Stimulated activated memory B cell treated with anti-CD40 and anti-IgM and Interleukin-4, amounts not matched to agents 10 μg/mL and 1 μg/mL and 100 μg/mL, for 72 hours (primary cell): ENCODE measurements around the gene ZP1.
A peak's percentile ranks its signal among the peaks of the same experiment; 100 is the strongest.
"Not testable (repeated sequence)": the region's sequence is repeated elsewhere in the genome, so short reads cannot be mapped to it uniquely, and the experiment has no call there.

ENCODE experiments used
- ATAC-seq: fragments of 150-1000 bp; cut with Tn5 transposase; 2 replicates; pipeline ENCODE4 v1.10.0; 2021
- H3K27ac Mint-ChIP-seq: one replicate; pipeline ENCODE4 v1.8.0; 2022; ENCODE audit warnings: mild to moderate bottlenecking, mixed read lengths
- H3K27me3 Mint-ChIP-seq: one replicate; pipeline ENCODE4 v1.8.0; 2022; ENCODE audit warnings: mixed read lengths
- H3K36me3 Mint-ChIP-seq: one replicate; pipeline ENCODE4 v1.8.0; 2022; ENCODE audit warnings: mixed read lengths
- H3K4me1 Mint-ChIP-seq: one replicate; pipeline ENCODE4 v1.8.0; 2022; ENCODE audit warnings: mixed read lengths
- H3K4me3 Mint-ChIP-seq: one replicate; pipeline ENCODE4 v1.8.0; 2022; ENCODE audit warnings: mild to moderate bottlenecking, moderate library complexity, mixed read lengths
- H3K9me3 Mint-ChIP-seq: one replicate; pipeline ENCODE4 v1.8.0; 2022; ENCODE audit warnings: mixed read lengths

The ZP1 gene

DNA sequence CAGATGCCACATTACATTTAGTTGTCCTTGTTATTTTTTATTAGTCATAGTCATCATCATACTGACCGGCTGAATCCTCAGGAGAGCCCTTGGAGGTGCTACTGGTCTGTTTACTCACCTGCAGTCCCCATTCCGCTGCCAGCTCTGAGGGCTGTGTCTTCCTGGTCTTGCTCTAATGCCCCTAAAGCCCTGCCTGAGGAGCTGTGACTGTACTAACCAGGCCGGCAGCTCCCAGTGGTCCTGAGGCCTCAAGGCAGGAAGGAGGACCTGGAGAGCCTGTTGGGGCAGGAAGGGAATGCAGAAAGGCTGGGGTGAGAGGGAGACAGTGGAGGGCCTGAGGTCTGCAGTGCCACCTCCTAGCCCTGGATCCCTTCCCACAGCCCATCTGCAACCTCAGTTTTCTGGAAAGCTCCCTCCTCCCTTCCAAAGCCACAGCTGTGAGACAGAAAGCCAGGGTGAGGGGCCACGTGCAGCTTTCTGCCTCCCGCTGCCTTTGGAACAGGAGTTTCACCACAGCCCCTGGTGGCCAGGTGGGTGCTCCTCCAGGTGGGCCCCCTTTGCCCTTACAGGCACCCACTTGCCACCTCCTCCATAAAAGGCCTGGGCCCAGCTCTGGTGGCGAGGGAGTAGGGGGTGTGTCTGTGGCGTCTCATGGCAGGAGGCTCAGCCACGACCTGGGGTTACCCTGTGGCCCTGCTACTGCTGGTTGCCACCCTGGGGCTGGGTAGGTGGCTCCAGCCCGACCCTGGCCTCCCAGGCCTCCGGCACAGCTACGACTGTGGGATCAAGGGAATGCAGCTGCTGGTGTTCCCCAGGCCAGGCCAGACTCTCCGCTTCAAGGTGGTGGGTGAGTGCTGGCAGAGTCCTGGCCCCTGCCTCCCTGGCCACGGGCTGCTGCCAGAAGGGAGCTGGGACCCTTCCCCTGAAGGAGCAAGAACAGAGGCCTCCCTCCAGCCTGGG is at the start of gene ZP1:
Gene ZP1, plus strand, starts transcription at position 632 of the 960 bp plus-strand sequence. Its CDS starts 20 bp downstream, at position 652.
- Mint-ChIP-seq H3K27ac (no peak within 1 kb of the TSS), H3K36me3 (no peaks in the 10 kb centered on the region), H3K27me3 (peaks cover 25% of the 10 kb centered on the region), H3K4me1 (no peaks in the 10 kb centered on the region), H3K4me3 (no peak within 1 kb of the TSS), H3K9me3 (no peaks in the 10 kb centered on the region)
- peak; percentile 42 for ATAC-seq

GRCh38 chr11:60818057-60818456 is 49.3 kb upstream of the ZP1 start:
- Mint-ChIP-seq H3K27ac (no peak overlapping the region), H3K4me1 (peaks cover 10% of the 10 kb centered on the region)
- no peak for ATAC-seq

GRCh38 chr11:60821827-60822599 is 45.3 kb upstream of the ZP1 start:
- peaks cover 17% of the 10 kb centered on the region for H3K27me3 Mint-ChIP-seq
- no peaks in the 10 kb centered on the region for H3K36me3 Mint-ChIP-seq
- no peaks in the 10 kb centered on the region for H3K9me3 Mint-ChIP-seq
- no peak overlapping the region for H3K27ac Mint-ChIP-seq
- no peak overlapping the region for H3K4me3 Mint-ChIP-seq
- H3K4me1 Mint-ChIP-seq: peaks cover 10% of the 10 kb centered on the region
- peak; percentile 46 for ATAC-seq

More at GRCh38 chr11:60818057-60818456, 49.3 kb upstream of the ZP1 start:
- Mint-ChIP-seq H3K4me3 (no peak overlapping the region), H3K36me3 (no peaks in the 10 kb centered on the region), H3K9me3 (peaks cover 4% of the 10 kb centered on the region), H3K27me3 (peaks cover 17% of the 10 kb centered on the region)

DNA sequence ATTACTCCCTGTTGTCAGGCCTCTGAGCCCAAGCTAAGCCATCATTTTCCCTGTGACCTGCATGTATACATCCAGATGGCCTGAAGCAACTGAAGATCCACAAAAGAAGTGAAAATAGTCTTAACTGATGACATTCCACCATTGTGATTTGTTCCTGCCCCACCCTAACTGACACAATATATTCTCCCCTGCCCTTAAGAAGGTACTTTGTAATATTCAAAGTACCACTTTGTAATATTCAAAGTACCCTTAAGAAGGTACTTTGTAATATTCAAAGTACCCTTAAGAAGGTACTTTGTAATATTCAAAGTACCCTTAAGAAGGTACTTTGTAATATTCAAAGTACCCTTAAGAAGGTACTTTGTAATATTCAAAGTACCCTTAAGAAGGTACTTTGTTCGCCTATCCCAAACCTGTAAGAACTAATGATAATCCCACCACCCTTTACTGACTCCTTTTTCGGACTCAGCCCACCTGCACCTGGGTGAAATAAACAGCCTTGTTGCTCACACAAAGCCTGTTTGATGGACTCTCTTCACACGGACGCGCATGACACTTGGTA is 43.5 kb upstream of the ZP1 start:
- not testable (repeated sequence) for ATAC-seq, H3K36me3 Mint-ChIP-seq, H3K27ac Mint-ChIP-seq, H3K4me3 Mint-ChIP-seq, H3K4me1 Mint-ChIP-seq, H3K9me3 Mint-ChIP-seq
- peaks cover 17% of the 10 kb centered on the region for H3K27me3 Mint-ChIP-seq

- H3K4me3 Mint-ChIP-seq: no peak overlapping the region
- no peaks in the 10 kb centered on the region for H3K36me3 Mint-ChIP-seq
- ATAC-seq: no peak
- peaks cover 10% of the 10 kb centered on the region for H3K4me1 Mint-ChIP-seq
- peaks cover 17% of the 10 kb centered on the region for H3K27me3 Mint-ChIP-seq
- H3K27ac Mint-ChIP-seq: no peak overlapping the region
- H3K9me3 Mint-ChIP-seq: no peaks in the 10 kb centered on the region
These were observed 42.2 kb upstream of the ZP1 start for GRCh38 chr11:60825118-60825517.

- no peak overlapping the region for H3K4me3 Mint-ChIP-seq
- H3K27me3 Mint-ChIP-seq: peaks cover 17% of the 10 kb centered on the region
- no peaks in the 10 kb centered on the region for H3K36me3 Mint-ChIP-seq
- no peak overlapping the region for H3K27ac Mint-ChIP-seq
- H3K4me1 Mint-ChIP-seq: peaks cover 10% of the 10 kb centered on the region
- no peaks in the 10 kb centered on the region for H3K9me3 Mint-ChIP-seq
- no peak for ATAC-seq
These were observed 41.6 kb upstream of the ZP1 start for GRCh38 chr11:60825790-60826189.

DNA sequence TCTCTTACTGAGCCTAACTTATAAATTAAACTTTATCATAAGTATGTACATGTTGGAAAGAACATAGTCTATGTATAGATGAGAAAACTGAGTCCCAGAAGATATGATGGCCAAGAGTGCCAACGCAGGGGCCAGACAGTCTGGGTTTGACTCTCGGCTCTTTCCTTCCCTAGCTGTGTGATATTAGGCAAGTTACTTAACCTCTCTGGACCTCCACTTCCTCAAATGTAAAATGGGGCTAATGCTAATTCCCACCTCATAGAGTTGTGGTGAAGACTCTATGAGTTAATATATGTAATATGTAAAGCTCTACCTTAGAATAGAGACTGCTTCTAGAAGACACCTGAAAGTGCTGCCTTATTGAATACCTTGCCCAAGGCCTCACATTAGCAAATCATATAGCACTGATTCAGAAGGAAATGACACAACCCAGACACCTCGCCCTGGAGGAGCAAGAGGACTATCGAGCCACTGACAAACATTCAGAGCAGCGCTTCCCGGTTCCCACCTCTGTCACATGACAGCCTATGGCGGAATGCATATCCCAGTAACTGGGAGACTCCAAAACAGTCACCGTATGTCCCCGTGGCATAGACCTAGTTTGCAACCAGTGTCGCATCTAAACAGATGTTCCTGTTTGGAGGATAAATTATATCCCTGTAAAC is 36.7 kb upstream of the ZP1 start:
- peak; percentile 57 for ATAC-seq
- Mint-ChIP-seq H3K36me3 (no peaks in the 10 kb centered on the region), H3K27ac (no peak overlapping the region), H3K4me1 (peaks cover 8% of the 10 kb centered on the region), H3K27me3 (no peaks in the 10 kb centered on the region), H3K4me3 (peak overlapping the region; percentile 24), H3K9me3 (no peaks in the 10 kb centered on the region)

DNA sequence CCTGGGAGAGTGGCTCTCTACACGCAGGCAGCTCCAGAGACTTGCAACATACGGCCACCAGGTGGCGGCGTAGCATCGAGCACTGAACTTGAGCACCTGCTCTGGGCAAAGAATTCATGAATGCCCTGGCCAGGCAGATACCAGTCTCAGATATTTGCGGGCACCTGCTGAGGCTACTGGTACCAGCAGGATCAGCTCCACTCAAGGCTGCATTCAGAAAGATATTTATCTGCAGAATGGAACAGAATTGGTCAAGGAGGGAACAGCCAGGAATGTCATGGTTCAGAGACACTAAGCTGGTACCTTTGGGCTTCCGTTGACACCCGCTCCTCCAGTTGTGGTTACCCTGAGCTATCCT is 36.2 kb upstream of the ZP1 start:
- Mint-ChIP-seq H3K4me1 (peaks cover 9% of the 10 kb centered on the region), H3K36me3 (no peaks in the 10 kb centered on the region), H3K4me3 (peak overlapping the region; percentile 24), H3K27ac (no peak overlapping the region), H3K27me3 (no peaks in the 10 kb centered on the region), H3K9me3 (no peaks in the 10 kb centered on the region)
- ATAC-seq: peak; percentile 88

- H3K9me3 Mint-ChIP-seq: no peaks in the 10 kb centered on the region
- no peaks in the 10 kb centered on the region for H3K27me3 Mint-ChIP-seq
- H3K4me3 Mint-ChIP-seq: no peak overlapping the region
- no peak for ATAC-seq
- peaks cover 9% of the 10 kb centered on the region for H3K4me1 Mint-ChIP-seq
- H3K36me3 Mint-ChIP-seq: no peaks in the 10 kb centered on the region
- no peak overlapping the region for H3K27ac Mint-ChIP-seq
These were observed 35.8 kb upstream of the ZP1 start for GRCh38 chr11:60831501-60832079.

- ATAC-seq: no peak
- Mint-ChIP-seq H3K27ac (no peak overlapping the region), H3K9me3 (no peaks in the 10 kb centered on the region), H3K27me3 (no peaks in the 10 kb centered on the region), H3K36me3 (no peaks in the 10 kb centered on the region), H3K4me3 (no peak overlapping the region), H3K4me1 (peaks cover 9% of the 10 kb centered on the region)
These were observed 32.4 kb upstream of the ZP1 start for GRCh38 chr11:60834742-60835533.

- ATAC-seq: no peak
- Mint-ChIP-seq H3K27me3 (no peaks in the 10 kb centered on the region), H3K36me3 (no peaks in the 10 kb centered on the region), H3K27ac (no peak overlapping the region), H3K4me1 (peaks cover 9% of the 10 kb centered on the region), H3K9me3 (no peaks in the 10 kb centered on the region), H3K4me3 (no peak overlapping the region)
These were observed 31.9 kb upstream of the ZP1 start for GRCh38 chr11:60835534-60835846.

DNA sequence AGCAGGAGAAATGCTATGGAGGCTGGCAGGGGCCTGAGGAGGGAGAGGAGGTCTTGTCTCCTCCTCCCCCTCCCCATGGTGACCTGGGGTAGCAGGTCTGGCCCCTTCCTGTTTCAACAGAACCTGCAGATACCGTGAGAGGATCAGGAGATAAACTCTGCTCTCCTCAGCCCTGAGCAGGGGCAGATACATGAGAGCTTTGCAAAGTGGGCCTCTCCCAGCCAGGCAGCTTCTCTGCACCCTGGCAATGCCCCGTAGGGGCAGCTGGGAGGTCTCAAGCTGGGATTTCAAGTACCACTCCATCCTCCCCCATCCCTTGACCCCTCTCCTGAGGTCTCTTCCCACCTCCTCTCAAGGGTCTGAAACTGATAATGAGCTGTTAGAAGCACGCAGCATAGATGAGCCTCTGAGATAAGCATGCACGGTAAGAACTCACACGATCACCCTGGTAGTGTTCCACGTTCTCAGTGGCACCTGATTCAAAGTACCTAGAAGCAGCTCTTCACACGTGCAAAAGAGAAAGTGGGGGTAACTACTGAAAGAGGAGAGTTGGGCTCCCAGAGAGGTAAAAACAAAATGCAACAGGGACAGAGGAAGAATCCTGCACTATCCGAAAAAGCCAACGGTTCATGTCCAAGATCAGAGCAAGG is 30.4 kb upstream of the ZP1 start:
- H3K9me3 Mint-ChIP-seq: no peaks in the 10 kb centered on the region
- no peaks in the 10 kb centered on the region for H3K36me3 Mint-ChIP-seq
- ATAC-seq: no peak
- peaks cover 21% of the 10 kb centered on the region for H3K4me1 Mint-ChIP-seq
- no peak overlapping the region for H3K4me3 Mint-ChIP-seq
- H3K27me3 Mint-ChIP-seq: no peaks in the 10 kb centered on the region
- no peak overlapping the region for H3K27ac Mint-ChIP-seq

- Mint-ChIP-seq H3K4me3 (no peak overlapping the region), H3K4me1 (peaks cover 29% of the 10 kb centered on the region), H3K36me3 (no peaks in the 10 kb centered on the region), H3K27ac (no peak overlapping the region), H3K27me3 (no peaks in the 10 kb centered on the region), H3K9me3 (no peaks in the 10 kb centered on the region)
- no peak for ATAC-seq
These were observed 29.2 kb upstream of the ZP1 start for GRCh38 chr11:60838132-60838531.
